HepG2 (cell line): ENCODE data around the gene PPP1R18. TPM values are rescaled to one million over a fixed set of nuclear protein-coding genes. Genes with fewer than 3 reads are reported as not detected.

Experiments used
- AHR ChIP-seq: IDR thresholded peaks from 2 replicates; pipeline ENCODE4 v1.6.1; 2018; ENCODE audit warnings: missing genetic modification reagents, missing compliant biosample characterization
- ATF7-NPFF ChIP-seq: sonication (generic); formaldehyde crosslinking; IDR thresholded peaks from 2 replicates; pipeline ENCODE4 v1.8.1; 2023; ENCODE audit warnings: mild to moderate bottlenecking, low read depth, missing genetic modification reagents, moderate library complexity
- CEBPG ChIP-seq: IDR thresholded peaks from 2 replicates; pipeline ENCODE4 v1.6.1; 2016
- FOSL1 ChIP-seq: sonication (generic); formaldehyde crosslinking; IDR thresholded peaks from 2 replicates; pipeline ENCODE4 v1.9.0; 2021; ENCODE audit warnings: missing genetic modification reagents, borderline replicate concordance
- GMEB2 ChIP-seq: IDR thresholded peaks from 2 replicates; pipeline ENCODE4 v1.6.1; 2016; ENCODE audit warnings: missing biosample characterization, missing genetic modification reagents, low read depth
- HMGXB4 ChIP-seq, 2 experiments: sonication (generic) in 1 of 2; formaldehyde crosslinking in 1 of 2; IDR thresholded peaks; 2 replicates each; pipeline versions ENCODE4 v1.4.0 to v1.6.1; 2018 to 2020; ENCODE audit warnings: missing genetic modification reagents in 2 of 2, borderline replicate concordance in 1 of 2, low read depth in 1 of 2, mild to moderate bottlenecking in 1 of 2, missing biosample characterization in 1 of 2
- MXI1 ChIP-seq: IDR thresholded peaks from 3 replicates; pipeline ENCODE4 v1.6.1; 2012; ENCODE audit warnings: low read depth, low read length, inconsistent platforms, borderline replicate concordance
- PHB2 ChIP-seq: fragments of 450-650 bp; IDR thresholded peaks from 2 replicates; pipeline ENCODE4 v1.6.1; 2018; ENCODE audit not compliant: partially characterized antibody
- PHF20 ChIP-seq: sonication (generic); formaldehyde crosslinking; IDR thresholded peaks from 2 replicates; pipeline ENCODE4 v1.5.0; 2020; ENCODE audit warnings: mild to moderate bottlenecking, missing genetic modification reagents
- POLR2G ChIP-seq: fragments of 200-400 bp; formaldehyde crosslinking; IDR thresholded peaks from 2 replicates; pipeline ENCODE4 v1.6.1; 2018; ENCODE audit warnings: mild to moderate bottlenecking, low read depth, low read length, moderate library complexity
- SALL2 ChIP-seq: sonication (generic); formaldehyde crosslinking; IDR thresholded peaks from 2 replicates; pipeline ENCODE4 v1.8.1; 2023; ENCODE audit warnings: mild to moderate bottlenecking, missing genetic modification reagents, inconsistent platforms
- SSRP1 ChIP-seq: IDR thresholded peaks from 2 replicates; pipeline ENCODE4 v1.6.1; 2016; ENCODE audit warnings: control low read depth
- TBX2 ChIP-seq: sonication (generic); formaldehyde crosslinking; IDR thresholded peaks from 2 replicates; pipeline ENCODE4 v1.5.0; 2020; ENCODE audit warnings: missing genetic modification reagents, mild to moderate bottlenecking, borderline replicate concordance
- TGIF2 ChIP-seq: IDR thresholded peaks from 2 replicates; pipeline ENCODE4 v1.6.1; 2016; ENCODE audit warnings: control low read depth, missing compliant biosample characterization
- ZNF256 ChIP-seq: sonication (generic); formaldehyde crosslinking; conservative IDR thresholded peaks from 2 replicates; pipeline ENCODE4 v1.4.0; 2020; ENCODE audit warnings: missing genetic modification reagents
- ZNF264 ChIP-seq: sonication (generic); formaldehyde crosslinking; IDR thresholded peaks from 2 replicates; pipeline ENCODE4 v1.4.0; 2020; ENCODE audit warnings: missing genetic modification reagents
- ZNF713 ChIP-seq: sonication (generic); formaldehyde crosslinking; IDR thresholded peaks from 2 replicates; pipeline ENCODE4 v1.4.0; 2020; ENCODE audit warnings: mild to moderate bottlenecking, missing genetic modification reagents
- polyA plus RNA-seq, 8 experiments: library from polyadenylated mRNA; depleted of rRNA in 3 of 8; stranded (reverse) in 7 of 8; unstranded in 1 of 8; fragments of >200 nt; fragmentation: Illumina TruSeq in 4 of 8; extraction: Trizol in 4 of 8; gene quantifications; 2 replicates each; pipeline versions ENCODE4 v1.2.1 to v1.2.3, GENCODE V29; 2011 to 2016; ENCODE audit warnings: low read depth in 4 of 8, missing spikeins in 1 of 8, mixed read lengths in 1 of 8; ENCODE audit not compliant: insufficient read depth in 1 of 8
- total RNA-seq, 5 experiments: library from RNA; depleted of rRNA; stranded (reverse); fragments of >200 nt; fragmentation: Illumina TruSeq; extraction: Trizol; gene quantifications; 2 replicates each; pipeline ENCODE4 v1.2.3, GENCODE V29; 2016; ENCODE audit warnings: low read depth in 1 of 5
- TF ChIP-seq, protein P1 (sequence below): sonication (generic); formaldehyde crosslinking; IDR thresholded peaks from 2 replicates; pipeline ENCODE4 v1.9.0; 2022; ENCODE audit warnings: low read depth, missing genetic modification reagents
- TF ChIP-seq, protein P2 (sequence below): sonication (generic); formaldehyde crosslinking; IDR thresholded peaks from 2 replicates; pipeline ENCODE4 v1.4.0; 2020; ENCODE audit warnings: missing genetic modification reagents

The PPP1R18 gene
- total and polyA plus RNA-seq, 2 of the 13 experiments (the other 11 are each of a cell fraction or from before 2014, with no cell fraction given), result 4.9 to 9.2 TPM

- TF ChIP-seq HMGXB4 (CRISPR knock-in tag; IDR thresholded peaks at IDR 0.05; ENCODE audit: borderline replicate concordance in 1 of 2, low read depth in 1 of 2), result peak; percentile 96 to 97
- TF ChIP-seq, protein P1, sequence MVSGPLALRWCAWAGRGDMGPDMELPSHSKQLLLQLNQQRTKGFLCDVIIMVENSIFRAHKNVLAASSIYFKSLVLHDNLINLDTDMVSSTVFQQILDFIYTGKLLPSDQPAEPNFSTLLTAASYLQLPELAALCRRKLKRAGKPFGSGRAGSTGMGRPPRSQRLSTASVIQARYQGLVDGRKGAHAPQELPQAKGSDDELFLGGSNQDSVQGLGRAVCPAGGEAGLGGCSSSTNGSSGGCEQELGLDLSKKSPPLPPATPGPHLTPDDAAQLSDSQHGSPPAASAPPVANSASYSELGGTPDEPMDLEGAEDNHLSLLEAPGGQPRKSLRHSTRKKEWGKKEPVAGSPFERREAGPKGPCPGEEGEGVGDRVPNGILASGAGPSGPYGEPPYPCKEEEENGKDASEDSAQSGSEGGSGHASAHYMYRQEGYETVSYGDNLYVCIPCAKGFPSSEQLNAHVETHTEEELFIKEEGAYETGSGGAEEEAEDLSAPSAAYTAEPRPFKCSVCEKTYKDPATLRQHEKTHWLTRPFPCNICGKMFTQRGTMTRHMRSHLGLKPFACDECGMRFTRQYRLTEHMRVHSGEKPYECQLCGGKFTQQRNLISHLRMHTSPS (CRISPR knock-in tag), result peak; percentile 84
- peak; percentile 95 for TF ChIP-seq ATF7-NPFF (CRISPR knock-in tag)
- TF ChIP-seq ZNF713 (CRISPR knock-in tag), result peak; percentile 87; the same call in 1 of the 2 replicates
- peak; percentile 77 for TF ChIP-seq PHF20
- peak; percentile 92; the same call in 1 of the 2 replicates for TF ChIP-seq AHR (CRISPR knock-in tag)
- peak; percentile 93; the same call in 1 of the 2 replicates for TF ChIP-seq ZNF256
- TF ChIP-seq PHB2, result no peak
- no peak for TF ChIP-seq SSRP1 (CRISPR knock-in tag)
- peak; percentile 72; the same call in 1 of the 2 replicates for TF ChIP-seq ZNF264 (CRISPR knock-in tag)
- peak; percentile 100 for TF ChIP-seq SALL2 (CRISPR knock-in tag)
- TF ChIP-seq, protein P2, sequence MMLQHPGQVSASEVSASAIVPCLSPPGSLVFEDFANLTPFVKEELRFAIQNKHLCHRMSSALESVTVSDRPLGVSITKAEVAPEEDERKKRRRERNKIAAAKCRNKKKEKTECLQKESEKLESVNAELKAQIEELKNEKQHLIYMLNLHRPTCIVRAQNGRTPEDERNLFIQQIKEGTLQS (CRISPR knock-in tag), result 0 out of 2 replicates have a peak, but pooled peaks have one; percentile 34
- no peak; the same call in 1 of the 2 replicates for TF ChIP-seq CEBPG (CRISPR knock-in tag)
- TF ChIP-seq TGIF2 (CRISPR knock-in tag), result peak; percentile 63; the same call in 1 of the 2 replicates
- peak; percentile 62; the same call in 1 of the 3 replicates for TF ChIP-seq MXI1
- peak; percentile 89 for TF ChIP-seq POLR2G
- peak; percentile 95 for TF ChIP-seq TBX2 (CRISPR knock-in tag)
- peak; percentile 27; the same call in 1 of the 2 replicates for TF ChIP-seq GMEB2 (CRISPR knock-in tag)
- TF ChIP-seq FOSL1 (CRISPR knock-in tag), result peak; percentile 47; the same call in 1 of the 2 replicates
Measured at GRCh38 chr6:30647242-30648116, 39.0 kb downstream of the PPP1R18 start (continued).
